Activated T-helper 2 cell treated with anti-CD3 and anti-CD28 coated beads, Interferon-gamma antibody, Interleukin-2, Interleukin-4, amounts not matched to agents 10 μg/mL and 5 μg/mL and 100 μg/mL, durations not matched to agents 14 hours and 24 hours and 36 hours (primary cell): ENCODE measurements around the gene NFU1. TPM values are rescaled to one million over a fixed set of nuclear protein-coding genes. Genes with fewer than 3 reads are reported as not detected.
"Not testable (repeated sequence)": the region's sequence is repeated elsewhere in the genome, so short reads cannot be mapped to it uniquely, and the experiment has no call there.

Experiments used
- DNase-seq: peaks from one replicate; pipeline ENCODE4 v3.0.0; 2021; ENCODE audit warnings: low spot score
- H3K27ac Mint-ChIP-seq: one replicate; pipeline ENCODE4 v1.8.0; 2021; ENCODE audit warnings: mixed read lengths
- H3K27me3 Mint-ChIP-seq: one replicate; pipeline ENCODE4 v1.8.0; 2021; ENCODE audit warnings: low read depth, mixed read lengths
- H3K36me3 Mint-ChIP-seq: one replicate; pipeline ENCODE4 v1.8.0; 2021; ENCODE audit warnings: low read depth, mixed read lengths
- H3K4me1 Mint-ChIP-seq: one replicate; pipeline ENCODE4 v1.8.0; 2021; ENCODE audit warnings: low read depth, mixed read lengths
- H3K4me3 Mint-ChIP-seq: one replicate; pipeline ENCODE4 v1.8.0; 2021; ENCODE audit warnings: low read depth, mild to moderate bottlenecking, moderate library complexity, mixed read lengths
- H3K9me3 Mint-ChIP-seq: one replicate; pipeline ENCODE4 v1.8.0; 2021; ENCODE audit warnings: mixed read lengths
- intact Hi-C: fragments of 100-400 bp; cut with micrococcal nuclease; formaldehyde crosslinking; loops from one replicate; pipeline ENCODE4 v1.15.1; 2023
- total RNA-seq: library from RNA; stranded (reverse); gene quantifications from 2 replicates; pipeline ENCODE4 v1.2.3, GENCODE V29; 2022

NFU1 gene
- total RNA-seq, 1 donor from 2014 or later, result 57.9 TPM

GRCh38 chr2:69356471-69356870 lies 80.8 kb downstream of the NFU1 start:
- Mint-ChIP-seq H3K36me3 (peaks cover 68% of the 10 kb centered on the region), H3K27me3 (no peaks in the 10 kb centered on the region), H3K9me3 (no peaks in the 10 kb centered on the region), H3K4me1 (peaks cover 4% of the 10 kb centered on the region), H3K27ac (no peak overlapping the region), H3K4me3 (no peak overlapping the region)
- DNase-seq, result no peak
- intact Hi-C loops, result no loop called here

GRCh38 chr2:69354976-69355375 lies 82.3 kb downstream of the NFU1 start:
- H3K4me3 Mint-ChIP-seq, DNase-seq, intact Hi-C loops, H3K4me1 Mint-ChIP-seq, H3K9me3 Mint-ChIP-seq, H3K27ac Mint-ChIP-seq, H3K27me3 Mint-ChIP-seq: not testable (repeated sequence)
- H3K36me3 Mint-ChIP-seq, result peaks cover 68% of the 10 kb centered on the region

DNA sequence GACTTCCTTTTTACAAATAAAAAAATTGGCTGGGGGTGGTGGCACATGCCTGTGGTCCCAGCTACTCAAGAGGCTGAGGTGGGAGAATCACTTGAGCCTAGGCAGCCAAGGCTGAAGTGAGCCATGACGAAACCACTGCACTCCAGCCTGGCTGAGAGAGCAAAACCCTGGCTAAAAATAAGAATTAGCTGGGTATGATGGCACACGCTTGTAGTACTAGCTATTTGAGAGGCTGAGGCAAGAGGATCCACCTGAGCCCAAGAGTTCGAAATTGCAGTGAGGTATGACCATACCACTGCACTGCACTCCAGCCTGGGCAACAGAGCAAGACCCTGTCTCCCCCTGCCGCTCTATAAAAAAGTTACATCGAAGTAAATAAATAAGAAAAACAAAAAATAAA lies 83.9 kb downstream of the NFU1 start:
- intact Hi-C loops, result no loop called here
- Mint-ChIP-seq H3K27ac (no peak overlapping the region), H3K4me1 (no peaks in the 10 kb centered on the region), H3K9me3 (no peaks in the 10 kb centered on the region), H3K36me3 (peaks cover 71% of the 10 kb centered on the region), H3K27me3 (no peaks in the 10 kb centered on the region), H3K4me3 (no peak overlapping the region)
- DNase-seq, result no peak

- no peak for DNase-seq
- no peaks in the 10 kb centered on the region for H3K9me3 Mint-ChIP-seq
- H3K4me3 Mint-ChIP-seq, result no peak overlapping the region
- peaks cover 21% of the 10 kb centered on the region for H3K4me1 Mint-ChIP-seq
- H3K27me3 Mint-ChIP-seq, result no peaks in the 10 kb centered on the region
- H3K27ac Mint-ChIP-seq, result no peak overlapping the region
- intact Hi-C loops, result no loop called here
- peaks cover 72% of the 10 kb centered on the region for H3K36me3 Mint-ChIP-seq
Measured at GRCh38 chr2:69348781-69349180, 88.5 kb downstream of the NFU1 start.

Other genes starting within 250 kb of the NFU1 start
- 55.7 and 56.6 TPM in 2 replicates for gene GFPT1, start 50.2 kb downstream of the NFU1 start, total RNA-seq
- 108 TPM in 2 replicates for gene AAK1, start 206.3 kb upstream of the NFU1 start, total RNA-seq